HG02642 (cell line): ENCODE results near the gene MED22.
A peak's percentile ranks its signal among the peaks of the same experiment; 100 is the strongest.
"Not testable (repeated sequence)": the region's sequence is repeated elsewhere in the genome, so short reads cannot be mapped to it uniquely, and the experiment has no call there.

ENCODE experiments used
- ATAC-seq: cut with Tn5 transposase; IDR thresholded peaks from one replicate; pipeline ENCODE4 v1.9.1; 2021; ENCODE audit warnings: mild to moderate bottlenecking; ENCODE audit not compliant: unreplicated experiment, poor library complexity

Gene MED22

DNA sequence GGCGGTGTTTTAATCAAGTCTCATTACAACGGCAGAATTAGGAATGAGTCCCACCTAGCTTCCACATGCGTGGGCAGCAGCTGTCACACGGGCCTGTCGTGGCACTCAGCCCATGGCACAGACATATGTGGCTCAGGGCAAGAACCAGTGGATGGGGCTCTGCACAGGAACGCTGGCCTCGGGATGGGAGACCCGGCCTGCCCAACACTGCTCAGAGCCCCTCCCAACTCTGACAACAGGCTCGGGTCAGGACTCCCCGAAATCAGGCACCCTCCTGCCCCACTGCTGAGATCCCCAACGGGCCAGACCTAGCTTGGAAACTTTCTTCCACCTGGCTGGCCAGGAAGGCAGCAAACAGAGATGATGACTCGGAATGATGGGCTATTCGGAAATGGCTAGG, 7.0 kb downstream of the MED22 start:
- no peak for ATAC-seq

DNA sequence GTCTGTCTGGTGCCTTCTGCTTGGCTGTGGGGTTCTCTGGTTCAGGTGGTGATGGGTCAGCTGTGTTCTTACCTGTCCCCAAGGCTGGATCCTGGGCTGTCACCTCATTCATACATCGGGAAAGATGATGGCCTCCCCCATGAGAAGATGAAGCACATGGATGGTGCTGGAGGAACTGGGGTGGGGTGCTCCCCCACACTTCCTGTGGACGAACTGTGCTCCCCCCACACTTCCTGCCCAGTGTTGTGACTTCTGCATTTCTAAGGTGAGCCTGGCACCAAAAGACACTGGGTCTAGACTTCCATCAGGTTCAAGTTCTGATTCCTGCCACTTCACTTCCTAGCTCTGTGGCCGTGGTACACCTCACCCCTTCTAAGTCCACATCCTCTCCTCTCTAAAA, 7.7 kb downstream of the MED22 start:
- no peak for ATAC-seq

DNA sequence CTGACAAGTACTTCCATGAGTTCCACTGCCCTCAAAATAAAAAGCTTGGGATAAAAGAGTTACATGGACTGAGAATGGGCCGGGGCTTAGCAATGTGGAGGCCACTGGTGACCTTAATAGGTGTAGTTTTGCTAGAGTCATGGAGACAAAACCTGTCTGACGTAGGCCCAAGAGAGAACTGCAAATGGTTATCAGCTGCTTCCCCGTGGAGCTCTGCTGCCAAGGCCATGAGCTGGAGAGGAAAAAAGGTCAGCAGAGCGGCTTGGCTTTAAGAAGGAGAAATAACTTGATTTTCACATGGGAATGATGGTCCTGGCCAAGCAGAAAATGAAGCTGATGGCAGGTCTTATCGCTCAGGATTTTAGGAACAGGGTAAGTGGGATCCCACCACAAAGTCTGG, 8.3 kb downstream of the MED22 start:
- no peak for ATAC-seq

DNA sequence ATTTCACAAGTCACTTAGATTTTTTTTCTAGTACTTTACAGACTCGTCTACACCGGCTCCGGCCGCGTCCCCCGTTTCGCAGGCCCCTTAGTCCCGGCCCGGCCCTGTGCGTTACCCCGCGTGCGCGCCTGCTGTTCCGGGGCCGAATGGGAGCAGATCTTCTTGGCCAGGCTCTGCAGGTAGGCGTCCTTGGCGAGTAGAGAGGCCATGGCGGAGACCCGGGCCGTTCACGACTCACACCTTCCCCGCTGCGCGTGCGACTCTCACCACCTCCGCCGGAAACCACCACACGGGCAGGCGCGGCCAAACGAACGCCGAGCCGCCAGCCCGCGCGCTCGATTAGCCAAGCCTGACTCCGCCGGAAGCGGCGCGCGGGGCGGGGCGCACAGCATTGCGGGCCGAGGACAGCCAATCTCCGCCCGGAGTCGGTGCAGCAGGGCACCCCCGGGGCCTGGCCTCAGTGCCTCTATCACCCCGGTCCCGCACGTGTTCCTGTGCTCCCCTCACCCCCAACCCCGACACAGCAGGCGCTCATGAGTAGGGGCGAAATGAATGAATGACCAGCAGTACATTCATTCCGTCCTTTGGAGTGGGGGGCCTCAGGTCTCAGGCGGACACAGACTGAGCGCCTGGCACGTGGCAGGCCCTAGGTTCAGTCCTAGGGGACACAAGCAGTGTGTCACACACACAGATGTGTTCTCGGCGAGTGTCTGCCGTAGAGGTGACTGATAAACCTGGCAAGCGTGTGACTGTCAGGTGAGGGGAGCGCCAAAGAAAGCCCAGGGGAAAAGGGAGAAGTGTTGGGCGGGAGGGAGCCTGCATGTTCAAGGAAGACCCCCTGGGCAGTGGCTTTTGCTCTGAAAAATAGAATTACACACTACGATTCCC, 11.8 kb downstream of the MED22 start, which contains the start of gene SURF6:
Gene SURF6 (minus strand): TSS at position 265 of the 888 bp plus-strand sequence. CDS start 56 bp downstream, at position 209.
- peak; percentile 85 for ATAC-seq

DNA sequence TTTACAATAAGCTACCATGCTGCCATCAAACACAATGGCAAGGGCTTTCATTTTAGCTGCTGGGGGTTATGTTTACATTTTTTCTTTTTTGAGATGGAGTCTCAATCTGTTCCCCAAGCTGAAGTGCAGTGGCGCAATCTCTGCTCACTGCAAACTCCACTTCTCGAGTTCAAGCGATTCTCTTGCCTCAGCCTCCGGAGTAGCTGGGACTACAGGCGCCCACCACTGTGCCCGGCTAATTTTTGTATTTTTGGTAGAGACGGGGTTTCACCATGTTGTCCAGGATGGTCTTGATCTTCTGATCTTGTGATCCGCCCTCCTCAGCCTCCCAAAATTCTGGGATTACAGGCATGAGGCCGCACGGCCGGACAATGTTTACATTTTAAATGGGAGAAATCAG, 13.0 kb downstream of the MED22 start:
- ATAC-seq: not testable (repeated sequence)

DNA sequence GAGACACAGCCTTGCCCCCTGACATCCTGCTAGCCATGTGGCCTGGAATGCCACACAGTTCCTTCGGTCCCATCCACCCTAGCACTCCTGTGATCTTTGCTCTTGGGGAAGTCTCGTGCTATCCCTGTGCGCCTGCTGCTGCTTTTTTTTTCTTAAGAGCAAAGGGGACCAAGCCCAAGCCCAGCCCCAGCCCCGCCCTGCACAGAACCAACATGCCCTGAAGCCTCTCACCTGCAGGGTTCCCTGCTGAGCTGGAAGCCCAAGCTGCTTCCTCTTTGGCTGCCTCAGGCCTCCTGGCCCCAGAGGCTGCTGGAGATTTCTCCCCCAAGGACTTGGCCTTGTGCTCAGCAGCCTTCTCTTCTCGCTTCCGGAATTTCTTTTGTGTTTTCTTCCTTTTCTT, 13.8 kb downstream of the MED22 start:
- no peak for ATAC-seq

DNA sequence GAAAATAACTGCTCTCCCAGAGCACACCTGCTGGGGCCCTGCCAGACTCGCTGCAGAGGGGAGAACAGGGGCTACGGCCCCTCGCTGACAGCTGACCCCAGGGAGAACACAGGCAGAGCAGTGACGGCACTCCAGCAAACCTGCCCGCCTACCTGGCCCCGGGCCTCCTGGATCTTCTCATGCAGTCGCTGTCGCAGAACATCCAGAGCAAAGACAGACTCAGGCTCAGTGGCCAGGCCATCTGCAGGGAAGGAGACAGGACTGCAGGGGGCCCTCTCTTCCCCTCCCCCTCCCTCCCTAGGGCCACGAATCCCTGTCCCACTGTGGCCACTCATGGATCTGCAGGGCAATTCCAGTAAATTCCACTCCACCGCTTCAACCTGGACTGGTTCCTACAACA, 14.4 kb downstream of the MED22 start:
- no peak for ATAC-seq

DNA sequence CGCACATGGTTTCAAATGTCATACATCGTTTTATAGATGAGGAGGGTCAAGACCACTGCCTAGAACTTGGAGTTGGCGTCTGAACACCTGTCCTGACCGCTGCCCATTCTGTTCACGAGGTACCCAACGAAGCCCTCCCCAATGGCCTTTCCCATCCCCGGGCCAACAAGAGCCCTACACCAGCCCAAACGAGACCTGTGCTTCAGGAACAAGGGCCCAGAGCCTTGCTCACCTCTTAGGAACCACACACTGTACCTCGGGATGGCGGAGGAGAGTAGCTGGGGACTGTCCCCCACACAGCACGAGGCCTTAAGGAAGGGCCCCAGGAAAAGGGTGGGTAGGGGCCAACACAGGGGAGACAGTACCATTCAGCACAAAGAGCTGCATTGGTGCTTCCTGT, 14.9 kb downstream of the MED22 start:
- no peak for ATAC-seq

DNA sequence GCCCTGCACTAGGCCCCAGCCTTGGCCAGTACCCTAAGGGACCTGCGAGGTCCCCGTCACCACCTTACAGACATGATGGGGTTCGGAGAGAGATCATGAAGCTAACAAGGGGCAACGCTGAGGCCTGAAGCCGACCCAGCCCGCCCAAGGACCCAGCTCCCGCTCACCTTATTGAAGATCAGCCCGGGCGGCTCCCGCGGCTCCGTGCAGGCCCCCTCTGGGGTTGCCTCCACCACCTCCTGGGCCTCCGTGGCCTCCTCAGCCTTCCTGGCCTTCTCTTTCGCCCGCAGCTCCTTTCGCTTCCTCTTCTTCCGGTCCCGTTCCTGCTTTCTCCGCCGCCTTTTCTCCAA, 15.6 kb downstream of the MED22 start:
- ATAC-seq: no peak

DNA sequence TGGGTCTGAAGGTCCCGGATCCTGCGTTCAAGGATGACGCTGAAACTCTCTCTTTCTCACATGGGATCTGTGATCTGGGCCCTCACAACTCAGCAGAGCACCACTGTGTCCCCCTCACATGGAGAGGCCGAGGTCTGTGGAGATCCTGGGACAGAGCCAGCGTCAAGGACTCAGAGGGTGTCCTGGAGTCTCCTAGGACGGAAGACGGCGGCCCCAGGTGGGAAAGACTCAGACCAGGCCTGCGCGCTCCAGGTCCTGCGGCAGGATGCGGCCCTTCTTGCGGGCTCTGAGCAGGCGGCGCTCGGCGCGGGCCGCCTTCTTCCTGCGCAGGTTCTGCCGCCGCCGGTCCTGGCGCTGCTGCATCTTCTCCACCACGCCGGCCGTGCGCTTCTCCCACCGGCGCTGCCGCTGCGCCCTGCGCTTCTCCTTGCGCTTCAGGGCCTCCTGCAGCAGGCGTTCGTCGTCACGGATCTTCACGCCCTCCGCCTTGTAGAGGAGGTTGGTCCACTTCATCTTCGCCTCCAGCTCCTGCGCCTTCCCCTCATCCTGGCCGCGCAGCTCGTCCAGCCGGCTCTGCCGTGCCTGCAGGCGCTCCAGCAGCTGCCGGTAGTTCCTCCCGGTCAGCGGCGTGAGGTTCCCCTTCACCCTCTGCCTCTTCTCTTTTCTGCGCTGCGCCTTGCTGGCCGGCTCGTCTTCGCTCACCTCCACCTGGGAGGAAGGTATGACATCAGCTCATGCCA, 16.1 kb downstream of the MED22 start:
- ATAC-seq: no peak

DNA sequence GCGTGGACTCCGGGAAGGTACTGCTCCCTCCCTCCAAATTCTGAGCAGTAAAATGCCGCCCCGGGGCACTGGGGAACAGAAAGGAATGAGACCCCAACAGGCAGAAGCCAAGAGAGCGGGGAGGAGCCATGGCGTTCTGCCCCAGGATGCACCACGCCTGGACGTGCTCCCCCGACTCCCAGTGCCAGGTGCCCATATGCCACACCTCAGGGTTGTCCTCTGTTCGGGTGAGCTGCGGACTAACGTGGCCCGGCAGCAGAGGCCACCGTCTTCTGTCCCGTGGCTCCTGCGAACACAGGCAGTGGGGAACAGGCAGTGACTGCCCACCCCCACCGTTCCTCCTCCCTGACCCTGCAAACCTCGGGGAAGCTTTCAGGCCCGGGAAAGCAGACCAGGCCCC, 16.7 kb downstream of the MED22 start:
- ATAC-seq: no peak

DNA sequence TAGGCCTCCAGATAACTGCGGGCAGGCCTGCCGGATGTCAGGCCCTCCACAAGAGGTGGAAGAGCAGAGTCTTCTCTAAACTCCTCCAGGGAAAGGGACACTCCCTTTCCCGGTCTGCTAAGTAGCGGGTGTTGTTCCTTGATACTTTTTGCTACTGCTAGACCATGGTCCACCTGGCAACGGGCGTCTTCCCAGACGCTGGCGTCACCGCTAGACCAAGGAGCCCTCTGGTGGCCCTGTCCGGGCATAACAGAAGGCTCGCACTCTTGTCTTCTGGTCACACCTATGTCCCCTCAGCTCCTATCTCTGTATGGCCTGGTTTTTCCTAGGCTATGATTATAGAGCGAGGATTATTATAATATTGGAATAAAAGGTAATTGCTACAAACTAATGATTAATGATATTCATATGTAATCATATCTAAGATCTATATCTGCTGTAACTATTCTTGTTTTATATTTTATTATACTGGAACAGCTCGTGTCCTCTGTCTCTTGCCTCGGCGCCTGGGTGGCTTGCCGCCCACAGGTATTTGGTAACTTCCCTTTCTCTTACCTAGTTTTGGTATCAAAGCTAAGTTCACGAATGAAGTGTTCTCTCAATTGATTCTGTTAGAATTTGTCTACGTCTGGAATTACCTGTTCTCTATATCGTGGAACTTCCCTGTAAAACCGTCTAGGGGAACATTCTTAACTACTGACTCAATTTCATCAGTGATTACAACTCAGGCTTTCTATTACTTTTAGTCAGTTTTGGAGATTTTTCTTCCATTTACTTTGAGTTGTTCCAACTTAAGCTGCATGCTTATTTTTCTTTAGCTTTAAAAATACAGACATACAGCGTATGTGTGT, 18.4 kb downstream of the MED22 start:
- not testable (repeated sequence) for ATAC-seq

DNA sequence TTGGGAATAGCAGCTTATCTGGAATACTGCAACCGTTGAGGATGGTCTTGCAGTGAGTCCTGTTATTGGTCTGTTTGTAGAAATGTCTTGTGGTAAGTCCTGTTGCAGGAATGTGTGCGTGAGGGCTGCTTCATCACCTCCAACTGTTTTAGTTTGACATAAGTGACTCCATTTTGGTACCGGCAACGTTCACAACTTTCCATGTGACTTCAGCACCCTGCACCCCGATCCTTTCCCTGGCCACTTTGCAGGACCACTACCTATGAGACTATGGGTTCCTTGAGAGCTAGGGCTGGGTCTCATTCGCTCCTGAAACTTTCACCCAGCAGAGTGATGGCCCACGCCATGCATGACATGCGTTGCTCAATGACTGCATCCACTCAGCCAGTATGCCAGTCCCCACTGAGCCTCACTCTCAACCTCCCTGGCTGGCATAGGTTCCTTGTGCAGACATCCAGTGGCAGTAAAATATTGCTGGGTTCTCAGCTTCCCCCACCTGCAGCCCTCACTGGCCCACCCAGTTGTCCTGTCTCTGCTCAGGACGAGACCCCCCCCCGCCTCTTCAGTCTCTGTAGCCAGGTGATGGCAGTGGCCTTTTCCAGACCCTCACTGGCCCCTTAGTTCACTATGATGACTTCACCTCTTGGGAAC, 20.0 kb downstream of the MED22 start:
- no peak for ATAC-seq

DNA sequence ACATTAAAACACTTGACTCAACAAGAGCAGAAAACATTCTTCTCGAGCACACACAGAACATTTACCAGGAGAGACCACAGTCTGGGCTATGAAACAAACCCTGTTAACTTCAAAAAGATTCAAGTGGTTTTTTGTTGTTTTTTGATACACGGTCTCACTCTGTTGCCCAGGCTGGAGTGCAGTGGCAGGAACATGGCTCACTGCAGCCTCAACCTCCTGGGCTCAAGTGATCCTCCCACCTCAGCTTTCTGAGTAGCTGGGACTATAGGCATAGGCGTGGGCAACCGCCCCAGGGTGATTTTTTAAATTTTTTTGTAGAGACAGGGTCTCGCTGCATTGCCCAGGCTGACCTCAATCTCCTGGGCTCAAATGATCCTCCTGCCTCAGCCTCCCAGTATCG, 20.9 kb downstream of the MED22 start:
- ATAC-seq: not testable (repeated sequence)

DNA sequence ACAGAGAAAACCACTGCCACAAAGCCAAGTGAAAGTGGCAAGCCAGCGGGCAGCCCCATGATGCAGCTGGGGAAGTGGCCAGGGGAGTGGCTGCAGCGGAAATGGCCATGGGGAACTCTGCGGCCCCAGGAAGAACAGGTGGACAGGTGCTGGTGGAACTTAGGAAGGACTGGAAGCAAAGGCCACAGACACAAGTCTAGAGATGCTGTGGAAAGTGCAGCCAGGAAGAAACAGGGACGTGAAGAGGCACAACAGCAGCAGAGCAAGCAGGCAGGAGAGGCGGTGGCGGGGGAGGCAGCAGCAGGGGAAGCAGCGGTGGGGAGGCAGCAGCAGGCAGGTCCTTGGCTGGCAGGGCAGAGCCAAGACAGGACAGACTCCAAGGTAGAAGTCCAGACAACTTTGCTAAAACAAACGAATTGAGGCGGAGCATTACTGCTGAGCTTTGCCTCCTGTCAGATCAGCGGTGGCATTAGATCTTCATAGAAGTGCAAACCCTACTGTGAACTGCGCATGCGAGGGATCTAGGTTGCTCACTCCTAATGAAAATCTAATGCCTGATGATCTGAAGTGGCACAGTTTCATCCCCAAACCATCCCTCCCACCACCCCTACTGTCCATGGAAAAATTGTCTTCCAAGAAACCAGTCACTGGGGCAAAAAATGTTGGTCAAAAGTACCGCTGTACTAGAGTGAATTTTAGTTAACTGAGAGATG, 23.8 kb downstream of the MED22 start:
- no peak for ATAC-seq

DNA sequence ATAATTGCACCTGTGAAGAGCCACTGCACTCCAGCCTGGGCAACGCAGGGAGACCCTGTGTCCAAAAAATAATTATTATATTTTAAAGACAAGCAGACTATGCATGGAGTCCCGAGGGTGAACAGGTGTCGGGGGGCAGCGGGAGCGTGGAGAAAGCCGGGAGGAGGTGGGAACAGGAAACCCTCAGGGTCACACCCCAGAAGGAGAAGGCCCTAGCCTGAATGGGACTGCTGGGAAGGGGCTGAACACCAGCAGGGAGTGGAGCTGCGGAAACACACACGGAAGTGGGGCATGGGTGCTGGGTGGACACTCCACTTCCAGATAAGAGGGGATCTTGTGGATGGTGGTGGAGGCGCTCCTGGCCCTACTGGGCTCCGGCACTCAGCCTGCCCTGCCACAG, 24.7 kb downstream of the MED22 start:
- ATAC-seq: no peak

DNA sequence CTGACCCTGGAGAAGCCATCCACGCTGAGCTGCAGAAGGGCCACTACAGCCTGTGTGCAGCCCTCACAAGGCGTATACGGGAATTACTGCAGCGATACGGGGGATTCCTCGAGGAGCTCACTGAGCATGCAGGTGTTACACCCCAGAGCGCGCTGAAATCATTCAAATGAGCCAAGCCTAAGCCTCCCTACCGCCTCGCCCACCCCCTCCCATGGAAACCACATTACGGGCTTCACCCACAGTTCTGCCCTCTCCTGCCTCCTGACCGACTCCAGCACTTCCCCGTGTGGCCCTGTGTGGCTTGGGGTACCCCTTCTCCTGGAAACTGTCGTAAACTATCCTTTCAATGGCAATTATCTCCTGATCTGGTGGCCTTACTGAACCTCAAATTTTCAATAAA, 25.2 kb downstream of the MED22 start:
- no peak for ATAC-seq

DNA sequence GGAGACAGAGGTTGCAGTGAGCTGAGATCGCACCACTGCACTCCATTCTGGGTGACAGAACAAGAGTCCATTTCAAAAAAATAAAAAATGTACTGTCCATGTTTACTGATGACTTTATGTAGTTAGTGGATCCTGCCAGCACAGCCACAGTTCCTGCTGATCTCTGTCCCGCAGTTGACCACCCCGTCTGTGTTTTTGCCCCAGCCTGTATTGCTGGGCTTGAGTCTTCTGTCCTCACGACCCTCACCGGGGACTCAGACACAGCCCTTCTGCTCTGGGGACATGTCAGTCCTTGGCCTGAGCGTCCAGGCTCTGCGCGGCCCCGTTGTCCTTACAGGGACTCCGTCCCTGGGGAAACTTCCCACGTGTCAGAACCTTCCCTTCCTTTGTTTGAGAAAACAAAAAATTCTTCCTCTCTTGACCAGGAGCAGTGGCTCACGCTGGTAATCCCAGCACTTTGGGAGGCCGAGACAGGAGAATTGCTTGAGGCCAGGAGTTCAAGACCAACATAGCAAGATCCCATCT, 26.5 kb downstream of the MED22 start:
- ATAC-seq: no peak

DNA sequence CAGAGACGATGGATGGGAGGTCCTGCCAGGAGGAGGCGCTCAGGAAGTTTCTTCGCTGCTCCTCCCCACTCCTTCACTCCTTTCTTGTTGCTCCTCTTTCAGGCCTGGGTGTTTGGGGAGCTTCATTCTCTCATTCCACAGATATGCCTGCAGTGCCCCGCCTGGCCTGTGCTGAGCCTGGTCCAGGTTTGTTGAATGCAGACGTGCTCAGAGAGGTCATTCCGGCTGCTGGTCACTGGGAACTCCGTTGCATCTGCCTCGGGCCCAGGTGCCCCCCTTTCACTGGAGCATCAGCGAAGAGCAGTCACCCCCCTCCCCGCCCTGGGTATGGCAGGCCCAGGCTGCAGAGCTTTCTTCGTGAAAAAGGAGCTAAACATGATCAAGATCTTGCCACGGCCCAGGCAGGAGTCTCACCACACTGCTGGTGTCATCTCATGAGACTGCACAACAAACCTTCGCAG, 27.5 kb downstream of the MED22 start:
- ATAC-seq: no peak
